ENCODE data around the gene JOSD2.

DNA sequence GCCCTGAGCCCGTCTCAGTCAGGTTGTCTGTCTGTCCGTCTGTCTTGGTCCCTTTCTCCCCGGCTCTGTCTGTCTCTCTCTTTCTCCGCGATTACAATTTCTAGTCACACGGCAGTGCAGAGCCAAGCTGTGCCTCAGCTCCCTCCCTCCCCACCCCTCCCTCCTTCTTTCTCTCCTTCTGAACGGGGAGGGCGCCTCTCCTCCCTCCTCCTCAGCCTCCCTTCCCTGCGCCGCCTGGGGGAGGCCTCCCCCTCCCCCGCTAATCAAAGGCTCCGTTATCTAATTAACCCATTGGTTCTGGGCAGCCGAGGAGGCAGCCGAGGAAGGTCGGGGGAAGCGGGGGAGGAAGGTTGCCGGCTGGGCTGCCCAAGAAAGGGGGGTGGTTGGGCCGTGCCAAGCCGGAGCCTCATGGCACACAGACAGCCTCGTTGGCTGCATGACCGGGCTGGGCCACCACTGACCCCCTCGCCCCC, 40.8 kb upstream of the JOSD2 start:
- TF ChIP-seq EZH2 (IDR thresholded peaks at IDR 0.05; ENCODE audit: low read length, unreplicated experiment): no peak
- no peak for TF ChIP-seq CTCF (conservative IDR thresholded peaks at IDR 0.05; ENCODE audit: low read depth, low read length)
- no peak for TF ChIP-seq EZH2phosphoT487 (IDR thresholded peaks at IDR 0.05; ENCODE audit: borderline replicate concordance, low read length)
